HepG2 (cell line): ENCODE results near the gene ILKAP. TPM values are rescaled to one million over a fixed set of nuclear protein-coding genes. Genes with fewer than 3 reads are reported as not detected.
A peak's percentile ranks its signal among the peaks of the same experiment; 100 is the strongest.

Experiments used
- CBX5 ChIP-seq: sonication (generic); formaldehyde crosslinking; IDR thresholded peaks from 2 replicates; pipeline ENCODE4 v1.4.0; 2020; ENCODE audit warnings: missing genetic modification reagents, borderline replicate concordance
- DNMT3B ChIP-seq: conservative IDR thresholded peaks from 2 replicates; pipeline ENCODE4 v1.6.1; 2016; ENCODE audit warnings: missing biosample characterization, control low read depth
- IRF9 ChIP-seq: sonication (generic); formaldehyde crosslinking; IDR thresholded peaks from 2 replicates; pipeline ENCODE4 v1.8.0; 2022; ENCODE audit warnings: missing genetic modification reagents, mild to moderate bottlenecking, borderline replicate concordance
- RELA ChIP-seq: sonication (generic); formaldehyde crosslinking; IDR thresholded peaks from 2 replicates; pipeline ENCODE4 v1.4.0; 2020; ENCODE audit warnings: missing genetic modification reagents
- RFX3 ChIP-seq: IDR thresholded peaks from 2 replicates; pipeline ENCODE4 v1.6.1; 2016; ENCODE audit warnings: missing biosample characterization, missing genetic modification reagents
- TSC22D2 ChIP-seq: sonication (generic); formaldehyde crosslinking; IDR thresholded peaks from 2 replicates; pipeline ENCODE4 v1.5.1; 2020; ENCODE audit warnings: missing genetic modification reagents, mild to moderate bottlenecking, borderline replicate concordance
- ZNF282 ChIP-seq: fragments of 450-650 bp; IDR thresholded peaks from 2 replicates; pipeline ENCODE4 v1.6.1; 2018; ENCODE audit not compliant: partially characterized antibody
- ZNF362 ChIP-seq: sonication (generic); formaldehyde crosslinking; IDR thresholded peaks from 2 replicates; pipeline ENCODE4 v1.4.0; 2020; ENCODE audit warnings: missing genetic modification reagents, mild to moderate bottlenecking, borderline replicate concordance
- ZNF432 ChIP-seq: sonication (generic); formaldehyde crosslinking; IDR thresholded peaks from 2 replicates; pipeline ENCODE4 v1.5.0; 2020; ENCODE audit warnings: missing genetic modification reagents, mild to moderate bottlenecking, borderline replicate concordance
- ZNF607 ChIP-seq: sonication (generic); formaldehyde crosslinking; IDR thresholded peaks from 2 replicates; pipeline ENCODE4 v1.5.1; 2020; ENCODE audit warnings: missing genetic modification reagents, mild to moderate bottlenecking, borderline replicate concordance
- polyA plus RNA-seq, 8 experiments: library from polyadenylated mRNA; depleted of rRNA in 3 of 8; stranded (reverse) in 7 of 8; unstranded in 1 of 8; fragments of >200 nt; fragmentation: Illumina TruSeq in 4 of 8; extraction: Trizol in 4 of 8; gene quantifications; 2 replicates each; pipeline versions ENCODE4 v1.2.1 to v1.2.3, GENCODE V29; 2011 to 2016; ENCODE audit warnings: low read depth in 4 of 8, missing spikeins in 1 of 8, mixed read lengths in 1 of 8; ENCODE audit not compliant: insufficient read depth in 1 of 8
- total RNA-seq, 5 experiments: library from RNA; depleted of rRNA; stranded (reverse); fragments of >200 nt; fragmentation: Illumina TruSeq; extraction: Trizol; gene quantifications; 2 replicates each; pipeline ENCODE4 v1.2.3, GENCODE V29; 2016; ENCODE audit warnings: low read depth in 1 of 5
- TF ChIP-seq, protein P1 (sequence below): sonication (generic); formaldehyde crosslinking; IDR thresholded peaks from 2 replicates; pipeline ENCODE4 v1.4.0; 2020; ENCODE audit warnings: mild to moderate bottlenecking, missing genetic modification reagents
- TF ChIP-seq, protein P2 (sequence below): fragments of 450-650 bp; IDR thresholded peaks from 2 replicates; pipeline ENCODE4 v1.6.1; 2016
- TF ChIP-seq, protein P3 (sequence below): sonication (generic); formaldehyde crosslinking; IDR thresholded peaks from 2 replicates; pipeline ENCODE4 v1.4.0; 2020; ENCODE audit warnings: mild to moderate bottlenecking, missing genetic modification reagents
- TF ChIP-seq, protein P4 (sequence below): sonication (generic); formaldehyde crosslinking; IDR thresholded peaks from 2 replicates; pipeline ENCODE4 v1.5.1; 2020; ENCODE audit warnings: mild to moderate bottlenecking, missing genetic modification reagents, moderate library complexity

ILKAP gene
- total and polyA plus RNA-seq, 2 of the 13 experiments (the other 11 are each of a cell fraction or from before 2014, with no cell fraction given) = 29.6 to 33.1 TPM

GRCh38 chr2:238238766-238239542 lies 35.5 kb upstream of the ILKAP start (continued):
- TF ChIP-seq IRF9 (CRISPR knock-in tag) = peak; percentile 99
- TF ChIP-seq, protein P1, sequence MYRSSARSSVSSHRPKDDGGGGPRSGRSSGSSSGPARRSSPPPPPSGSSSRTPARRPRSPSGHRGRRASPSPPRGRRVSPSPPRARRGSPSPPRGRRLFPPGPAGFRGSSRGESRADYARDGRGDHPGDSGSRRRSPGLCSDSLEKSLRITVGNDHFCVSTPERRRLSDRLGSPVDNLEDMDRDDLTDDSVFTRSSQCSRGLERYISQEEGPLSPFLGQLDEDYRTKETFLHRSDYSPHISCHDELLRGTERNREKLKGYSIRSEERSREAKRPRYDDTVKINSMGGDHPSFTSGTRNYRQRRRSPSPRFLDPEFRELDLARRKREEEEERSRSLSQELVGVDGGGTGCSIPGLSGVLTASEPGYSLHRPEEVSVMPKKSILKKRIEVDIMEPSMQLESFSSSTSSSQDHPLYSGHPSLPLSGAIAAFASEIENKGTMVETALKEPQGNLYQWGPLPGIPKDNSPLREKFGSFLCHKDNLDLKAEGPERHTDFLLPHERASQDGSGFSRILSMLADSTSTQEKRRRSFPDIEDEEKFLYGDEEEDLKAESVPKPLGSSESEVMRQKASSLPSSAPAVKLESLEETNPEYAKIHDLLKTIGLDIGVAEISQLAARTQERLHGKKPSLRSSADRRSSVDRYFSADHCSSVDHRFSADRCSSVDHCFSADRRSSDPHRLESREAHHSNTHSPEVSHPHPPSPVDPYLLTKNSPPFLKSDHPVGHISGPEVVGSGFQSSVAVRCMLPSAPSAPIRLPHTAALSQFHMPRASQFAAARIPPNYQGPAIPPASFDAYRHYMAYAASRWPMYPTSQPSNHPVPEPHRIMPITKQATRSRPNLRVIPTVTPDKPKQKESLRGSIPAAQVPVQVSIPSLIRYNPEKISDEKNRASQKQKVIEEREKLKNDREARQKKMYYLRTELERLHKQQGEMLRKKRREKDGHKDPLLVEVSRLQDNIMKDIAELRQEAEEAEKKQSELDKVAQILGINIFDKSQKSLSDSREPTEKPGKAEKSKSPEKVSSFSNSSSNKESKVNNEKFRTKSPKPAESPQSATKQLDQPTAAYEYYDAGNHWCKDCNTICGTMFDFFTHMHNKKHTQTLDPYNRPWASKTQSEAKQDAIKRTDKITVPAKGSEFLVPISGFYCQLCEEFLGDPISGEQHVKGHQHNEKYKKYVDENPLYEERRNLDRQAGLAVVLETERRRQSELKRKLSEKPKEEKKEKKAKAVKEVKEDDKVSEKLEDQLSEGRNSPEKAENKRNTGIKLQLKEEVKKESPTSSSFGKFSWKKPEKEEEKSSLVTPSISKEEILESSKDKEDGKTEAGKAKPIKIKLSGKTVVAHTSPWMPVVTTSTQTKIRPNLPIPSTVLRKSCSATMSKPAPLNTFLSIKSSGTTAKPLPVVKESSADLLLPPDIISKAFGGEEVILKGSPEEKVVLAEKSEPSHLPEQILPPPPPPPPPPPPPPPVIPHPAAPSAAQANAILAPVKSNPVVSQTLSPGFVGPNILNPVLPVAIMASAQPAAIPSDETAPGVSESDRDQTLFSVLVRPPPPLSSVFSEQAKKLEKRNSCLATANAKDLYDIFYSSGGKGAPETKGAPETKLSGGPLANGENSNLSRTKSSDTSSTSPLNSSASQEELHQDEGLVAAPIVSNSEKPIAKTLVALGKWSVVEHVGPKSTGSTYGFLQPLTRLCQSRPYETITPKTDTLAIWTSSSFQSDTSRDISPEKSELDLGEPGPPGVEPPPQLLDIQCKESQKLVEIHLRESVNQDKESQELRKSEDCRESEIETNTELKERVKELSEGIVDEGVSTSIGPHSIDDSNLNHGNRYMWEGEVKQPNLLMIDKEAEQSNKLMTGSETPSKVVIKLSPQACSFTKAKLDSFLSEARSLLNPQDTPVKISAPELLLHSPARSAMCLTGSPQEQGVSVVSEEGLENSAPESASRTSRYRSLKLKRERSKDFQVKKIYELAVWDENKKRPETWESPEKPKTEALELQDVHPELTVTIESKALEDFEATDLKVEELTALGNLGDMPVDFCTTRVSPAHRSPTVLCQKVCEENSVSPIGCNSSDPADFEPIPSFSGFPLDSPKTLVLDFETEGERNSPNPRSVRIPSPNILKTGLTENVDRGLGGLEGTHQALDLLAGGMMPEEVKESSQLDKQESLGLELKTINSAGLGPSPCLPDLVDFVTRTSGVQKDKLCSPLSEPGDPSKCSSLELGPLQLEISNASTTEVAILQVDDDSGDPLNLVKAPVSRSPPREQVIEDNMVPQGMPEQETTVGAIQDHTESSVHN = peak; percentile 95; the same call in 1 of the 2 replicates
- 0 out of 2 replicates have a peak, but pooled peaks have one; percentile 35 for TF ChIP-seq RELA (CRISPR knock-in tag)
- TF ChIP-seq ZNF607 (CRISPR knock-in tag) = peak; percentile 99
- 0 out of 2 replicates have a peak, but pooled peaks have one; percentile 79 for TF ChIP-seq DNMT3B (CRISPR knock-in tag)
- TF ChIP-seq TSC22D2 (CRISPR knock-in tag) = peak; percentile 97
- TF ChIP-seq ZNF362 = no peak
- TF ChIP-seq, protein P2, sequence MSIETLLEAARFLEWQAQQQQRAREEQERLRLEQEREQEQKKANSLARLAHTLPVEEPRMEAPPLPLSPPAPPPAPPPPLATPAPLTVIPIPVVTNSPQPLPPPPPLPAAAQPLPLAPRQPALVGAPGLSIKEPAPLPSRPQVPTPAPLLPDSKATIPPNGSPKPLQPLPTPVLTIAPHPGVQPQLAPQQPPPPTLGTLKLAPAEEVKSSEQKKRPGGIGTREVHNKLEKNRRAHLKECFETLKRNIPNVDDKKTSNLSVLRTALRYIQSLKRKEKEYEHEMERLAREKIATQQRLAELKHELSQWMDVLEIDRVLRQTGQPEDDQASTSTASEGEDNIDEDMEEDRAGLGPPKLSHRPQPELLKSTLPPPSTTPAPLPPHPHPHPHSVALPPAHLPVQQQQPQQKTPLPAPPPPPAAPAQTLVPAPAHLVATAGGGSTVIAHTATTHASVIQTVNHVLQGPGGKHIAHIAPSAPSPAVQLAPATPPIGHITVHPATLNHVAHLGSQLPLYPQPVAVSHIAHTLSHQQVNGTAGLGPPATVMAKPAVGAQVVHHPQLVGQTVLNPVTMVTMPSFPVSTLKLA = peak; percentile 29; the same call in 1 of the 2 replicates
- TF ChIP-seq ZNF282 = no peak
- TF ChIP-seq, protein P3, sequence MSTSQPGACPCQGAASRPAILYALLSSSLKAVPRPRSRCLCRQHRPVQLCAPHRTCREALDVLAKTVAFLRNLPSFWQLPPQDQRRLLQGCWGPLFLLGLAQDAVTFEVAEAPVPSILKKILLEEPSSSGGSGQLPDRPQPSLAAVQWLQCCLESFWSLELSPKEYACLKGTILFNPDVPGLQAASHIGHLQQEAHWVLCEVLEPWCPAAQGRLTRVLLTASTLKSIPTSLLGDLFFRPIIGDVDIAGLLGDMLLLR (CRISPR knock-in tag) = peak; percentile 98
- TF ChIP-seq CBX5 (CRISPR knock-in tag) = peak; percentile 93
- TF ChIP-seq, protein P4, sequence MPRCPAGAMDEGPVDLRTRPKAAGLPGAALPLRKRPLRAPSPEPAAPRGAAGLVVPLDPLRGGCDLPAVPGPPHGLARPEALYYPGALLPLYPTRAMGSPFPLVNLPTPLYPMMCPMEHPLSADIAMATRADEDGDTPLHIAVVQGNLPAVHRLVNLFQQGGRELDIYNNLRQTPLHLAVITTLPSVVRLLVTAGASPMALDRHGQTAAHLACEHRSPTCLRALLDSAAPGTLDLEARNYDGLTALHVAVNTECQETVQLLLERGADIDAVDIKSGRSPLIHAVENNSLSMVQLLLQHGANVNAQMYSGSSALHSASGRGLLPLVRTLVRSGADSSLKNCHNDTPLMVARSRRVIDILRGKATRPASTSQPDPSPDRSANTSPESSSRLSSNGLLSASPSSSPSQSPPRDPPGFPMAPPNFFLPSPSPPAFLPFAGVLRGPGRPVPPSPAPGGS (CRISPR knock-in tag) = peak; percentile 99
- TF ChIP-seq RFX3 (CRISPR knock-in tag) = no peak
- peak; percentile 94 for TF ChIP-seq ZNF432
